Left lung (tissue), 10 donors: ENCODE measurements around the gene ANKS1B. TPM values are rescaled to one million over a fixed set of nuclear protein-coding genes. Genes with fewer than 3 reads are reported as not detected.
"Not testable (repeated sequence)": the region's sequence is repeated elsewhere in the genome, so short reads cannot be mapped to it uniquely, and the experiment has no call there.

Experiments used
- ATAC-seq: fragments of 200-7000 bp; cut with Tn5 transposase; one replicate; pipeline ENCODE4 v1.9.1; 2020; ENCODE audit warnings: moderate library complexity
- DNase-seq, 4 donors: peaks; one replicate each; pipeline ENCODE4 v3.0.0-alpha.2; 2013 to 2020
- H3K27ac ChIP-seq, 2 donors: fragments of 200-600 bp; sonication (generic) in 1 of 2; one replicate each; pipeline versions ENCODE4 v1.5.0 to v1.8.0; 2020 to 2021
- H3K27me3 ChIP-seq, 2 donors: fragments of 200-600 bp; sonication (generic) in 1 of 2; one replicate each; pipeline versions ENCODE4 v1.5.0 to v1.8.0; 2020 to 2021
- H3K36me3 ChIP-seq, 2 donors: fragments of 200-600 bp; sonication (generic) in 1 of 2; one replicate each; pipeline versions ENCODE4 v1.5.0 to v1.8.0; 2020 to 2021
- H3K4me1 ChIP-seq, 2 donors: fragments of 200-600 bp; one replicate each; pipeline ENCODE4 v1.8.0; 2021
- H3K4me3 ChIP-seq, 2 donors: fragments of 200-600 bp; sonication (generic) in 1 of 2; one replicate each; pipeline versions ENCODE4 v1.5.0 to v1.8.0; 2020 to 2021; ENCODE audit warnings: mild to moderate bottlenecking in 1 of 2
- H3K9me3 ChIP-seq, 2 donors: fragments of 200-600 bp; sonication (generic) in 1 of 2; one replicate each; pipeline versions ENCODE4 v1.5.0 to v1.8.0; 2020 to 2021
- intact Hi-C, 2 donors: fragments of 100-400 bp; cut with DNase I; formaldehyde crosslinking; loops; one replicate each; pipeline versions ENCODE4 v1.11.2 to v1.14.2; 2022
- polyA plus RNA-seq, 6 donors: library from polyadenylated mRNA; unstranded; fragments of 120-200 nt; gene quantifications; one replicate each; pipeline ENCODE4 v1.2.1, GENCODE V29; 2013; ENCODE audit not compliant: insufficient read length in 6 of 6
- total RNA-seq, 2 donors: library from RNA; stranded (reverse); fragmentation: NEBNext Ultra II Directional; extraction: Animal tissue kit (Norgen Biotek cat#: 25700); gene quantifications; one replicate each; pipeline ENCODE4 v1.2.1, GENCODE V29; 2021
- TF ChIP-seq, protein P1 (sequence below), 2 donors: fragments of 200-600 bp; sonication (generic) in 1 of 2; IDR thresholded peaks; one replicate each; pipeline versions ENCODE4 v1.5.0 to v1.8.0; 2021; ENCODE audit warnings: antibody characterized with exemption in 2 of 2
- donor health status: DM: no; HTN: yes; CAD: no.
- donor health status: DM: no; HTN: no; CAD: no.

ANKS1B gene
- total and polyA plus RNA-seq, 8 donors, result 4.9 to 31.8 (median 14.9) TPM

DNA sequence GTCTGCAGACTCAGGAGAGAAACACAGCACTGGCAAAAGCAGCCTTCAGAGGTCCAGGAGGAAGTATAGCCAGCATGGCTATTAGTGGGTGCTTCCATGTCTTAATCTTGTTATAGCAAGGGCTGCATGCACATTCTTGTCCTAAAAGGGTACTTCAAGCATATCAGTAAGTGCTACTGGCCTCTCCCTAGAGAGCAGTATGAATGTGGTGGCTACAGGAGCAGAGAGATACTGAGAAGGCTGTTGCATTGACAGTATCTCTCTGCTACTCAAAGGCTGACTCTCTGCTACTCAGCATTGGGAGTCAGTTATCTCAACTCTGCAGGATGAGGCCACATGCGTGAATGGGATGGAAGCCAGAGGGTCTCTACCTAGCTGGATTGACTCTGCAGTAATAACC, 335.2 kb downstream of the ANKS1B start:
- intact Hi-C loops, result no loop called here
- no peak overlapping the region for H3K4me3 ChIP-seq
- TF ChIP-seq, protein P1, sequence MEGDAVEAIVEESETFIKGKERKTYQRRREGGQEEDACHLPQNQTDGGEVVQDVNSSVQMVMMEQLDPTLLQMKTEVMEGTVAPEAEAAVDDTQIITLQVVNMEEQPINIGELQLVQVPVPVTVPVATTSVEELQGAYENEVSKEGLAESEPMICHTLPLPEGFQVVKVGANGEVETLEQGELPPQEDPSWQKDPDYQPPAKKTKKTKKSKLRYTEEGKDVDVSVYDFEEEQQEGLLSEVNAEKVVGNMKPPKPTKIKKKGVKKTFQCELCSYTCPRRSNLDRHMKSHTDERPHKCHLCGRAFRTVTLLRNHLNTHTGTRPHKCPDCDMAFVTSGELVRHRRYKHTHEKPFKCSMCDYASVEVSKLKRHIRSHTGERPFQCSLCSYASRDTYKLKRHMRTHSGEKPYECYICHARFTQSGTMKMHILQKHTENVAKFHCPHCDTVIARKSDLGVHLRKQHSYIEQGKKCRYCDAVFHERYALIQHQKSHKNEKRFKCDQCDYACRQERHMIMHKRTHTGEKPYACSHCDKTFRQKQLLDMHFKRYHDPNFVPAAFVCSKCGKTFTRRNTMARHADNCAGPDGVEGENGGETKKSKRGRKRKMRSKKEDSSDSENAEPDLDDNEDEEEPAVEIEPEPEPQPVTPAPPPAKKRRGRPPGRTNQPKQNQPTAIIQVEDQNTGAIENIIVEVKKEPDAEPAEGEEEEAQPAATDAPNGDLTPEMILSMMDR (IDR thresholded peaks at IDR 0.05), result no peak
- no peak overlapping the region for H3K27ac ChIP-seq
- no peaks in the 10 kb centered on the region for H3K27me3 ChIP-seq
- ATAC-seq, result no peak
- H3K4me1 ChIP-seq, result no peaks in the 10 kb centered on the region
- no peak for DNase-seq
- H3K36me3 ChIP-seq, result no peaks in the 10 kb centered on the region
- no peaks in the 10 kb centered on the region for H3K9me3 ChIP-seq

DNA sequence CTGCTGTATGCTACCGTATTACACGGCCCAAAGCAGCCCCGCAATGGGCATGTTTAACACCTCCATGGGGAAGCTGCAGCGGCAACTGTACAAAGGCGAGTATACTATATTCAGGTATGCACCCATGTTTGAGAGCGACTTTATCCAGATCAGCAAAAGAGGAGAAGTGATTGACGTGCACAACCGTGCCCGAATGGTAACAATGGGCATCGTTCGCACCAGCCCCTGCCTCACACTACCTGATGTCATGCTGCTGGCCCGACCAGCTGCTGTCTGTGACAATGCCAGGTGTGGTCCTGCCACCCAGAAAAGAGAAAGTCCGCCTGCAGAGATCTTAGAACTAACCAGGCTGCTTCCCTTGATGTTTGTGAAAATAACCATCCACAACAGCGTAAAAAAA, 336.6 kb downstream of the ANKS1B start:
- intact Hi-C loops, result no loop called here
- H3K4me3 ChIP-seq, result no peak overlapping the region
- no peak overlapping the region for H3K27ac ChIP-seq

DNA sequence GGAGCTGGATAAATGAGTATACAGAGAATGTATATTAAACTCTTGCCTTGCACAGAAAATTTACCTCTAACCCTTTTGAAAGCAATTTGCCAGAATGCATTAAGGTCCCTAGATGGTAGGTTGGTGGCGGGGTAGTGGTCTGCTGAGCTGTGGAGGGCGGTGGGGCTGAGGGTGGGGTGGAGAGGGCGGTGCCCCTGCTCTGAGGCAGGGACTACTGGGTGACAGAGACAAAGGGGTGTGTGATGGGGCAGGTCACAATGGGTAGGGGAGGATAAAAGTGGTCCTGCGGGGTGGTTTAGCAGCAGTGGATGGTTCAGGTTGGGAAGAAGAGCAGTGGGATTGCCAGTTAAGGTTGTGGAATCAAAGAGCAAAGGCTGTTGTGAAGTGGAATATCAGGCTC, 337.3 kb downstream of the ANKS1B start, which contains the start of gene GARIN6:
GARIN6 (plus strand) TSS at position 301 of the 400 bp plus-strand sequence. CDS start 422 bp downstream, outside the sequence.
- no peaks in the 10 kb centered on the region for H3K27me3 ChIP-seq
- intact Hi-C loops, result no loop called here
- no peak within 1 kb of the TSS for H3K4me3 ChIP-seq
- ATAC-seq (no peak), DNase-seq (no peak)
- TF ChIP-seq, protein P1 (IDR thresholded peaks at IDR 0.05), result no peak
- no peaks in the 10 kb centered on the region for H3K9me3 ChIP-seq
- H3K36me3 ChIP-seq, result no peaks in the 10 kb centered on the region
- no peak within 1 kb of the TSS for H3K27ac ChIP-seq
- H3K4me1 ChIP-seq, result no peaks in the 10 kb centered on the region

More for the DNA sequence above, 336.6 kb downstream of the ANKS1B start:
- ATAC-seq, result no peak
- Histone ChIP-seq H3K36me3 (no peaks in the 10 kb centered on the region), H3K4me1 (no peaks in the 10 kb centered on the region), H3K9me3 (no peaks in the 10 kb centered on the region), H3K27me3 (no peaks in the 10 kb centered on the region)
- TF ChIP-seq, protein P1 (IDR thresholded peaks at IDR 0.05), result no peak
- no peak for DNase-seq

DNA sequence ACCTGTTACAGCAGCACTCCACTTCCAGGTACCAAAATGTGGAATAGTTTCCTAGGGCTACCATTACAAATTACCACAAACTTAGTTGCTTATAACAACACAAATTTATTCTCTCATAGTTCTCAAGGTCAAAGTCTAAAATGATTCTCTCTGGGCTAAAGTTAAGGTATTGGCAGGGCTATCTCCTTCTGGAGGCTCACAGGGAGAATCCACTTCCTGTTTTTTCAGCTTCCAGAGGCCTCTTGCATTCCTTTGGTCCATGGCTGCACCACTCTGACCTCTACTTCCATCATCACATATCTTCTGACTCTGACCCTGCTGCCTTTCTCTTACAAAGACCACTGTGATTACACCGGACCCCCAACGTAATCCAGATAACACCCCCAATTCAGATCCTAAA, 340.1 kb downstream of the ANKS1B start:
- intact Hi-C loops, result no loop called here
- TF ChIP-seq, protein P1 (IDR thresholded peaks at IDR 0.05), result no peak

DNA sequence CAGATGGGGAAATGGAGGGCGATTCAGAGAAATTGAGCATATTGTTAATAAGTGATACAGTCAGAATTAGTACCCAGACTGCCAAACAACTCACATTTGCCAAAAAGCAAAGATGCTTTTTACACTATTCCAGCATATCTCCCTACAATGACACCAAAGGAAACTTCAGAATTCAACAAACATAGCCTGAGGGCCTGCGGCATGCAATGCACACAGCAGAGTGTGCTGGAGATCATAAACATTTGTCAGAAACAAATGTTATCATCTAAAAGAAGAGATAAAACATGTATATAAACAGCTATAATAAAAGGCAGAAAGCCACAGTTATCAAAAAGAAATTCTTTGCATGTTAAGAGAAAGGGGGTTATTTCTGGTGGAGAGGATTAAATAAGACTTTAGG, 357.3 kb downstream of the ANKS1B start:
- H3K9me3 ChIP-seq, result peaks cover 0 to 4% of the 10 kb centered on the region in 2 donors
- H3K4me3 ChIP-seq, result no peak overlapping the region
- H3K36me3 ChIP-seq, result no peaks in the 10 kb centered on the region
- H3K27ac ChIP-seq, result no peak overlapping the region
- no peak for ATAC-seq
- peak in 1 of 4 donors; percentile 6 for DNase-seq
- no peaks in the 10 kb centered on the region for H3K27me3 ChIP-seq
- intact Hi-C loops, result no loop called here
- no peaks in the 10 kb centered on the region for H3K4me1 ChIP-seq
- TF ChIP-seq, protein P1 (IDR thresholded peaks at IDR 0.05), result no peak

More for the DNA sequence above, 340.1 kb downstream of the ANKS1B start:
- ATAC-seq, result no peak
- Histone ChIP-seq H3K27ac (no peak overlapping the region), H3K36me3 (no peaks in the 10 kb centered on the region), H3K4me3 (no peak overlapping the region), H3K9me3 (no peaks in the 10 kb centered on the region), H3K4me1 (no peaks in the 10 kb centered on the region), H3K27me3 (no peaks in the 10 kb centered on the region)
- DNase-seq, result no peak

DNA sequence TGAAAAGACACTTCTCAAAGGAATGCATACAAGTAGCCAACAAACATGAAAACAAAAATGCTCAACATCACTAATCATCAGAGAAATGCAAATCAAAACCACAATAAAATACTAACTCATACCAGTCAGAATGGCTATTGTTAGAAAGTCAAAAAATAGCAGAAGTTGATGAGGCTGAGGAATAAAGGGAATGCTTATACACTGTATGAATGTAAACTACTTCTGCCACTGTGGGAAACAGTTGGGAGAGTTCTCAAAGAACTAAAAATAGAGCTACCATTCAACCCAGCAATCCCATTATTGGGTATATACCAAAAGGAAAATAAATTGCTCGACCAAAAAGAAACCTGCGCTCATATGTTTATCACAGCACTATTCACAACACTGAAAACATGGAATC, 360.1 kb downstream of the ANKS1B start:
- DNase-seq, H3K4me3 ChIP-seq, H3K4me1 ChIP-seq, H3K27ac ChIP-seq, intact Hi-C loops, H3K36me3 ChIP-seq, ATAC-seq, H3K27me3 ChIP-seq: not testable (repeated sequence)
- H3K9me3 ChIP-seq, result peaks cover 0 to 16% of the 10 kb centered on the region in 2 donors
